ENCODE results near the gene INSIG1. TPM values are rescaled to one million over a fixed set of nuclear protein-coding genes. Genes with fewer than 3 reads are reported as not detected.

The INSIG1 gene
- total and polyA plus RNA-seq, 2 experiments from 2014 or later, result 70.3 to 131 TPM

DNA sequence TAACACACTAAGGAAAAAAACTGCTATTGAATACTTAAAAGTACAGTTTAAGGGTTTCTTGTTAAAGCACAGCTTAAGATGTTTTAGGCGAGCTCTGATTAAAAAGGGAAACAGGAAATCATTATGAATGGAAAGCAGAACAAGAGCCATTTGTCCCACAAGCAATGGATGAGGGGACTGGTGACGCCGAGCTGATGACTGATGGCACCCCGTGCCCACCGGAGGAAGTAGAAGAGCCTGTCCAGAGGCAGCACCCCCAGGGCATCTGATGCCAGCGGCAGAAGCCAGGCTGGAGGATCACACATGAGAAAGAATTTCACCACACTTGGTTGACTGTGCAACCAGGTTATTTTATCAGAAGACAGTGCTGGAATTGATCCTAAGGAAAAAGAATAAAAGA is 15.0 kb upstream of the INSIG1 start:
- H3K36me3 Mint-ChIP-seq (ENCODE audit: low read depth), result no peaks in the 10 kb centered on the region
- H4K20me1 ChIP-seq (replicated peaks; ENCODE audit: insufficient read depth), result no peaks in the 10 kb centered on the region
- H3K79me2 ChIP-seq (replicated peaks; ENCODE audit: insufficient read depth), result no peaks in the 10 kb centered on the region
- no peak overlapping the region for H3K4me3 ChIP-seq
- H3K4me1 Mint-ChIP-seq, result peaks cover 13% of the 10 kb centered on the region; the same call in 2 of the 3 replicates
- peaks cover 7% of the 10 kb centered on the region; the same call in 1 of the 2 replicates for H3K4me1 ChIP-seq (ENCODE audit: insufficient read depth)
- H3K36me3 ChIP-seq (ENCODE audit: insufficient read depth), result no peaks in the 10 kb centered on the region
- DNase-seq (ENCODE audit: low spot score) (no peak), ATAC-seq (no peak)
- no peaks in the 10 kb centered on the region for H3K9me2 ChIP-seq (ENCODE audit: insufficient read depth)
- H2AFZ ChIP-seq, result no peak overlapping the region
- peaks cover 3% of the 10 kb centered on the region; the same call in 1 of the 3 replicates for H3K9me3 Mint-ChIP-seq
- H3K4me2 ChIP-seq, result no peak overlapping the region
- H3K27ac ChIP-seq (ENCODE audit: low read depth), result no peak overlapping the region
- H3F3A ChIP-seq (replicated peaks; ENCODE audit: low read depth), result no peaks in the 10 kb centered on the region
- no peaks in the 10 kb centered on the region for H3K27me3 ChIP-seq (ENCODE audit: insufficient read depth)
- H3K27me3 Mint-ChIP-seq (ENCODE audit: insufficient read depth, low read depth, poor library complexity), result peaks cover 5% of the 10 kb centered on the region
- H3K4me3 Mint-ChIP-seq, result no peak overlapping the region
- TF ChIP-seq JUNB (IDR thresholded peaks at IDR 0.05; ENCODE audit: unreplicated experiment) (no peak), POLR2AphosphoS5 (IDR thresholded peaks at IDR 0.05; ENCODE audit: low read depth) (no peak), STAT1 (IDR thresholded peaks at IDR 0.05; ENCODE audit: unreplicated experiment) (no peak), ZNF114 (CRISPR knock-in tag; IDR thresholded peaks at IDR 0.05) (no peak), EZH2phosphoT487 (IDR thresholded peaks at IDR 0.05; ENCODE audit: unreplicated experiment) (no peak), CREB1 (CRISPR knock-in tag; IDR thresholded peaks at IDR 0.05; ENCODE audit: low read depth) (no peak), EZH2 (IDR thresholded peaks at IDR 0.05; ENCODE audit: low read depth, unreplicated experiment) (no peak), NANOG (IDR thresholded peaks at IDR 0.05; ENCODE audit: borderline replicate concordance) (no peak), ZNF331 (CRISPR knock-in tag; IDR thresholded peaks at IDR 0.05; ENCODE audit: low read depth) (no peak)
- TF ChIP-seq, protein P1, sequence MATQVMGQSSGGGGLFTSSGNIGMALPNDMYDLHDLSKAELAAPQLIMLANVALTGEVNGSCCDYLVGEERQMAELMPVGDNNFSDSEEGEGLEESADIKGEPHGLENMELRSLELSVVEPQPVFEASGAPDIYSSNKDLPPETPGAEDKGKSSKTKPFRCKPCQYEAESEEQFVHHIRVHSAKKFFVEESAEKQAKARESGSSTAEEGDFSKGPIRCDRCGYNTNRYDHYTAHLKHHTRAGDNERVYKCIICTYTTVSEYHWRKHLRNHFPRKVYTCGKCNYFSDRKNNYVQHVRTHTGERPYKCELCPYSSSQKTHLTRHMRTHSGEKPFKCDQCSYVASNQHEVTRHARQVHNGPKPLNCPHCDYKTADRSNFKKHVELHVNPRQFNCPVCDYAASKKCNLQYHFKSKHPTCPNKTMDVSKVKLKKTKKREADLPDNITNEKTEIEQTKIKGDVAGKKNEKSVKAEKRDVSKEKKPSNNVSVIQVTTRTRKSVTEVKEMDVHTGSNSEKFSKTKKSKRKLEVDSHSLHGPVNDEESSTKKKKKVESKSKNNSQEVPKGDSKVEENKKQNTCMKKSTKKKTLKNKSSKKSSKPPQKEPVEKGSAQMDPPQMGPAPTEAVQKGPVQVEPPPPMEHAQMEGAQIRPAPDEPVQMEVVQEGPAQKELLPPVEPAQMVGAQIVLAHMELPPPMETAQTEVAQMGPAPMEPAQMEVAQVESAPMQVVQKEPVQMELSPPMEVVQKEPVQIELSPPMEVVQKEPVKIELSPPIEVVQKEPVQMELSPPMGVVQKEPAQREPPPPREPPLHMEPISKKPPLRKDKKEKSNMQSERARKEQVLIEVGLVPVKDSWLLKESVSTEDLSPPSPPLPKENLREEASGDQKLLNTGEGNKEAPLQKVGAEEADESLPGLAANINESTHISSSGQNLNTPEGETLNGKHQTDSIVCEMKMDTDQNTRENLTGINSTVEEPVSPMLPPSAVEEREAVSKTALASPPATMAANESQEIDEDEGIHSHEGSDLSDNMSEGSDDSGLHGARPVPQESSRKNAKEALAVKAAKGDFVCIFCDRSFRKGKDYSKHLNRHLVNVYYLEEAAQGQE (IDR thresholded peaks at IDR 0.05; ENCODE audit: unreplicated experiment), result no peak
- TF ChIP-seq, protein P2, sequence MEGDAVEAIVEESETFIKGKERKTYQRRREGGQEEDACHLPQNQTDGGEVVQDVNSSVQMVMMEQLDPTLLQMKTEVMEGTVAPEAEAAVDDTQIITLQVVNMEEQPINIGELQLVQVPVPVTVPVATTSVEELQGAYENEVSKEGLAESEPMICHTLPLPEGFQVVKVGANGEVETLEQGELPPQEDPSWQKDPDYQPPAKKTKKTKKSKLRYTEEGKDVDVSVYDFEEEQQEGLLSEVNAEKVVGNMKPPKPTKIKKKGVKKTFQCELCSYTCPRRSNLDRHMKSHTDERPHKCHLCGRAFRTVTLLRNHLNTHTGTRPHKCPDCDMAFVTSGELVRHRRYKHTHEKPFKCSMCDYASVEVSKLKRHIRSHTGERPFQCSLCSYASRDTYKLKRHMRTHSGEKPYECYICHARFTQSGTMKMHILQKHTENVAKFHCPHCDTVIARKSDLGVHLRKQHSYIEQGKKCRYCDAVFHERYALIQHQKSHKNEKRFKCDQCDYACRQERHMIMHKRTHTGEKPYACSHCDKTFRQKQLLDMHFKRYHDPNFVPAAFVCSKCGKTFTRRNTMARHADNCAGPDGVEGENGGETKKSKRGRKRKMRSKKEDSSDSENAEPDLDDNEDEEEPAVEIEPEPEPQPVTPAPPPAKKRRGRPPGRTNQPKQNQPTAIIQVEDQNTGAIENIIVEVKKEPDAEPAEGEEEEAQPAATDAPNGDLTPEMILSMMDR (conservative IDR thresholded peaks at IDR 0.05; ENCODE audit: low read depth in 2 of 2), result no peak
- TF ChIP-seq, protein P3, sequence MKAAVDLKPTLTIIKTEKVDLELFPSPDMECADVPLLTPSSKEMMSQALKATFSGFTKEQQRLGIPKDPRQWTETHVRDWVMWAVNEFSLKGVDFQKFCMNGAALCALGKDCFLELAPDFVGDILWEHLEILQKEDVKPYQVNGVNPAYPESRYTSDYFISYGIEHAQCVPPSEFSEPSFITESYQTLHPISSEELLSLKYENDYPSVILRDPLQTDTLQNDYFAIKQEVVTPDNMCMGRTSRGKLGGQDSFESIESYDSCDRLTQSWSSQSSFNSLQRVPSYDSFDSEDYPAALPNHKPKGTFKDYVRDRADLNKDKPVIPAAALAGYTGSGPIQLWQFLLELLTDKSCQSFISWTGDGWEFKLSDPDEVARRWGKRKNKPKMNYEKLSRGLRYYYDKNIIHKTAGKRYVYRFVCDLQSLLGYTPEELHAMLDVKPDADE (IDR thresholded peaks at IDR 0.05), result no peak
- TF ChIP-seq, protein P4, sequence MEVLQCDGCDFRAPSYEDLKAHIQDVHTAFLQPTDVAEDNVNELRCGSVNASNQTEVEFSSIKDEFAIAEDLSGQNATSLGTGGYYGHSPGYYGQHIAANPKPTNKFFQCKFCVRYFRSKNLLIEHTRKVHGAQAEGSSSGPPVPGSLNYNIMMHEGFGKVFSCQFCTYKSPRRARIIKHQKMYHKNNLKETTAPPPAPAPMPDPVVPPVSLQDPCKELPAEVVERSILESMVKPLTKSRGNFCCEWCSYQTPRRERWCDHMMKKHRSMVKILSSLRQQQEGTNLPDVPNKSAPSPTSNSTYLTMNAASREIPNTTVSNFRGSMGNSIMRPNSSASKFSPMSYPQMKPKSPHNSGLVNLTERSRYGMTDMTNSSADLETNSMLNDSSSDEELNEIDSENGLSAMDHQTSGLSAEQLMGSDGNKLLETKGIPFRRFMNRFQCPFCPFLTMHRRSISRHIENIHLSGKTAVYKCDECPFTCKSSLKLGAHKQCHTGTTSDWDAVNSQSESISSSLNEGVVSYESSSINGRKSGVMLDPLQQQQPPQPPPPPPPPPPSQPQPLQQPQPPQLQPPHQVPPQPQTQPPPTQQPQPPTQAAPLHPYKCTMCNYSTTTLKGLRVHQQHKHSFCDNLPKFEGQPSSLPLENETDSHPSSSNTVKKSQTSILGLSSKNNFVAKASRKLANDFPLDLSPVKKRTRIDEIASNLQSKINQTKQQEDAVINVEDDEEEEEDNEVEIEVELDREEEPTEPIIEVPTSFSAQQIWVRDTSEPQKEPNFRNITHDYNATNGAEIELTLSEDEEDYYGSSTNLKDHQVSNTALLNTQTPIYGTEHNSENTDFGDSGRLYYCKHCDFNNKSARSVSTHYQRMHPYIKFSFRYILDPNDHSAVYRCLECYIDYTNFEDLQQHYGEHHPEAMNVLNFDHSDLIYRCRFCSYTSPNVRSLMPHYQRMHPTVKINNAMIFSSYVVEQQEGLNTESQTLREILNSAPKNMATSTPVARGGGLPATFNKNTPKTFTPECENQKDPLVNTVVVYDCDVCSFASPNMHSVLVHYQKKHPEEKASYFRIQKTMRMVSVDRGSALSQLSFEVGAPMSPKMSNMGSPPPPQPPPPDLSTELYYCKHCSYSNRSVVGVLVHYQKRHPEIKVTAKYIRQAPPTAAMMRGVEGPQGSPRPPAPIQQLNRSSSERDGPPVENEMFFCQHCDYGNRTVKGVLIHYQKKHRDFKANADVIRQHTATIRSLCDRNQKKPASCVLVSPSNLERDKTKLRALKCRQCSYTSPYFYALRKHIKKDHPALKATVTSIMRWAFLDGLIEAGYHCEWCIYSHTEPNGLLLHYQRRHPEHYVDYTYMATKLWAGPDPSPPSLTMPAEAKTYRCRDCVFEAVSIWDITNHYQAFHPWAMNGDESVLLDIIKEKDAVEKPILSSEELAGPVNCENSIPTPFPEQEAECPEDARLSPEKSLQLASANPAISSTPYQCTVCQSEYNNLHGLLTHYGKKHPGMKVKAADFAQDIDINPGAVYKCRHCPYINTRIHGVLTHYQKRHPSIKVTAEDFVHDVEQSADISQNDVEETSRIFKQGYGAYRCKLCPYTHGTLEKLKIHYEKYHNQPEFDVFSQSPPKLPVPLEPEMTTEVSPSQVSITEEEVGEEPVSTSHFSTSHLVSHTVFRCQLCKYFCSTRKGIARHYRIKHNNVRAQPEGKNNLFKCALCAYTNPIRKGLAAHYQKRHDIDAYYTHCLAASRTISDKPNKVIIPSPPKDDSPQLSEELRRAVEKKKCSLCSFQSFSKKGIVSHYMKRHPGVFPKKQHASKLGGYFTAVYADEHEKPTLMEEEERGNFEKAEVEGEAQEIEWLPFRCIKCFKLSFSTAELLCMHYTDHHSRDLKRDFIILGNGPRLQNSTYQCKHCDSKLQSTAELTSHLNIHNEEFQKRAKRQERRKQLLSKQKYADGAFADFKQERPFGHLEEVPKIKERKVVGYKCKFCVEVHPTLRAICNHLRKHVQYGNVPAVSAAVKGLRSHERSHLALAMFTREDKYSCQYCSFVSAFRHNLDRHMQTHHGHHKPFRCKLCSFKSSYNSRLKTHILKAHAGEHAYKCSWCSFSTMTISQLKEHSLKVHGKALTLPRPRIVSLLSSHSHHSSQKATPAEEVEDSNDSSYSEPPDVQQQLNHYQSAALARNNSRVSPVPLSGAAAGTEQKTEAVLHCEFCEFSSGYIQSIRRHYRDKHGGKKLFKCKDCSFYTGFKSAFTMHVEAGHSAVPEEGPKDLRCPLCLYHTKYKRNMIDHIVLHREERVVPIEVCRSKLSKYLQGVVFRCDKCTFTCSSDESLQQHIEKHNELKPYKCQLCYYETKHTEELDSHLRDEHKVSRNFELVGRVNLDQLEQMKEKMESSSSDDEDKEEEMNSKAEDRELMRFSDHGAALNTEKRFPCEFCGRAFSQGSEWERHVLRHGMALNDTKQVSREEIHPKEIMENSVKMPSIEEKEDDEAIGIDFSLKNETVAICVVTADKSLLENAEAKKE (CRISPR knock-in tag; IDR thresholded peaks at IDR 0.05), result no peak
- H3K27ac Mint-ChIP-seq, result no peak overlapping the region

All from GM23338 (cell line).